Retinal pigment epithelial cell (primary cell): ENCODE results near the gene PROM2.

Source experiments
- DNase-seq: peaks from one replicate; pipeline ENCODE4 v3.0.0-alpha.2; 2010; ENCODE audit warnings: low read depth
- H3K4me3 ChIP-seq: 2 replicates; pipeline ENCODE4 v1.5.1; 2011; ENCODE audit warnings: mild to moderate bottlenecking, low read length, control low read depth, moderate library complexity
- TF ChIP-seq, protein P1 (sequence below): conservative IDR thresholded peaks from 2 replicates; pipeline ENCODE4 v1.5.1; 2011; ENCODE audit warnings: low read depth, low read length, control low read depth, inconsistent platforms

PROM2 gene

DNA sequence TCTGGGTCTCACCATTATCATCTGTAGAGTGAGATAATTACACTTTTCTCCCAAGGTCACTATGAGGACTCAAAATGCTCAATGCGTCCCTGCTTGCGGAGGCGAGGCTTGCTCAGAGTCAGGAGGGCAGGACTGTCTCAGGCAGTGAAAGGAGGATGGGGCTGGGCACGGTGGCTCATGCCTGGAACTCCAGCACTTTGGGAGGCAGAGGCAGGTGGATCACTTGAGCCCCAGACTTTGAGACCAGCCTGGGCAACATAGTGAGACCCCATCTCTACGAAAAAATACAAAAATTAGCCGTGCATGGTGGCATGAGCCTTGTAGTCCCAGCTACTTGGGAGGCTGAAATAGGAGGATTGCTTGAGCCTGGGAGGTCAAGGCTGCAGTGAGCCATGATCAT lies 21.1 kb downstream of the PROM2 start:
- no peak for DNase-seq
- TF ChIP-seq, protein P1, sequence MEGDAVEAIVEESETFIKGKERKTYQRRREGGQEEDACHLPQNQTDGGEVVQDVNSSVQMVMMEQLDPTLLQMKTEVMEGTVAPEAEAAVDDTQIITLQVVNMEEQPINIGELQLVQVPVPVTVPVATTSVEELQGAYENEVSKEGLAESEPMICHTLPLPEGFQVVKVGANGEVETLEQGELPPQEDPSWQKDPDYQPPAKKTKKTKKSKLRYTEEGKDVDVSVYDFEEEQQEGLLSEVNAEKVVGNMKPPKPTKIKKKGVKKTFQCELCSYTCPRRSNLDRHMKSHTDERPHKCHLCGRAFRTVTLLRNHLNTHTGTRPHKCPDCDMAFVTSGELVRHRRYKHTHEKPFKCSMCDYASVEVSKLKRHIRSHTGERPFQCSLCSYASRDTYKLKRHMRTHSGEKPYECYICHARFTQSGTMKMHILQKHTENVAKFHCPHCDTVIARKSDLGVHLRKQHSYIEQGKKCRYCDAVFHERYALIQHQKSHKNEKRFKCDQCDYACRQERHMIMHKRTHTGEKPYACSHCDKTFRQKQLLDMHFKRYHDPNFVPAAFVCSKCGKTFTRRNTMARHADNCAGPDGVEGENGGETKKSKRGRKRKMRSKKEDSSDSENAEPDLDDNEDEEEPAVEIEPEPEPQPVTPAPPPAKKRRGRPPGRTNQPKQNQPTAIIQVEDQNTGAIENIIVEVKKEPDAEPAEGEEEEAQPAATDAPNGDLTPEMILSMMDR = no peak
- H3K4me3 ChIP-seq = no peak overlapping the region

DNA sequence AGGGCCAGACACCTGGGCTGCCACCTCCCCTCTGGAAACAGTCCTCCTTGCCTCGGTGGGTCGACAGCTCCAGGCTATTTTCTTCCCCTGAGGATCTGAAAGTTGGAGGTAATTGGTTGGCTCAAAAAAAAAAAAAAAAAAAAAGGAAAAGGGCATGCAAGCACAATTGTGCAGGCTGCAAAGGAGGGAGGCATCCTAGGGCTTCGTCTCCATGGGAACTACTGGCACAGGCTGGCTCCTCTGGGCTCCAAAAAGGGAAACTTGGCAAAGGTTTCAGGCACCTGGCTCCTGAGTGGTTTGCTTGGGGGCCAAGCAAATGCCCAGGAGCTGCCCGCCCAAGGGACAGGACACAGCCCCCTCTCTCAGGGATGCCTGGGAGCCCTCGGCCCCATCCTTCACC lies 21.8 kb downstream of the PROM2 start:
- H3K4me3 ChIP-seq = no peak overlapping the region
- DNase-seq = no peak
- TF ChIP-seq, protein P1 = no peak

DNA sequence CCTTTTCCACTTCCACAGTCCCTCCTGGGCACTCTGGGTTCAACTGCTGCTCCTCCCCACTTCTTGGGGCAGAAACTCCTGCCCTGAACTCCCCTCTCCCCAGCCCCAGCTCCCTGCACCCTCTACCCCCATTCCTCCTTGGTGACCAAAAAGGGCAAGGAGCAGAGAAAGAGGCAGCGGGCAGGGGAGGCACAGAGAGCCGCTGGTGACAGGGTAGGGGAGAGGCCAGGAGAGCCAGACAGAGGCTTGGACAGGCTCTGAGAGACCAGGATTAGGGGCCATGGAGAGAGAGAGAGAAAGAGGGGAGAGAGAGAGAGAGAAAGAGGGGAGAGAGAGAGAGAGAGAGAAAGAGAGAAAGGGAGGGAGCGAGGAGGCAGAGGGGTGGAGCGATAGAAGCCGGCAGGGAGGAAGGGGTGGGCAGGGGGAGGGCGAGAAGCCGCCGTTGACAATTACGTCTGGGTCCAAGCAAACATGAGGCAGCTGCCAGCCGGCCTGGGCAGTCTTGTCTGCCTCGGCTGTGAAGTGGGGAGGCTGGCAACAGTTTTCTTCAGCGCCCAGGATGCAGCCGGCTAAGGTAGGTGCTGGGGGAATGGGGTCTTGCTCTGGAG lies 22.7 kb downstream of the PROM2 start, which contains the start of gene KCNIP3:
KCNIP3 (plus strand) TSS at position 468 of the 608 bp plus-strand sequence; CDS start at position 560, 92 bp downstream.
- TF ChIP-seq, protein P1 = no peak
- DNase-seq = no peak
- no peak within 1 kb of the TSS for H3K4me3 ChIP-seq

DNA sequence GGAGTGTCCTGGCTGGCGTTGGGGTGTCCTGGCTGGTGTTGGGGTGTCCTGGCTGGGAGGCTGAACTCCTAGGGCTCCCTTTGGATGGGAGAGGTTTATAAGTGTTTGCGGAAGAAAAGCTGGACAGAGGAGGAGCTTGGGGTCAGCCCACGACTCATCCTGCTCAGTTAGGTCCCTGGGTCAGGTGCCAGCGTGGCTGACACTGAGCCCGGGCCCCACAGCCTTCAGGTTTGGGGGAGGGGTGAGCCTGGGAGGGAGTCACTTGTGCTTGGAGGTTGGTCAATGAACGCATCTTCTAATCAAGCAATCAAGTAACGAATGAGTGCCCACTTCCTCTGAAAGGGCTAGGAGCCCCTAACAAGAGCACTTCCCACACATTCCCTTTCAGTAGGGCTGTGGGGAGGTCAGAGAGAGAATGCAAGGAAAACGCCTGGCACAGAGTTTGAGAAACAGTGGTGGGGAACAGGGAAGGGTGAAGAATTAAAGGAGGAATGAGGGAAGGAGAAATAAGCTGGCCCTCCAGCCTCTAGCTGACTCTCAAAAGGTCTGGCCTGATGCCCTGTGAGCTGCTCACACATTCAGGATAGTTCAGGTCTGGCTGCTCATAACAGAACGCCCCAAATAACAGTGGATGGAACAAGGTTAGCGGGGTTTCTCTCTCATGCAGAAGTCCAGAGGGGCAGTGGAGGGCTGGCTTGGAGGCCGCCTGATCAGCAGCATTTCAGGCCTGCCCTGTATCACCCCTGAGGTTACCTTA lies 23.6 kb downstream of the PROM2 start:
- DNase-seq = no peak
- TF ChIP-seq, protein P1 = no peak
- H3K4me3 ChIP-seq = no peak overlapping the region

DNA sequence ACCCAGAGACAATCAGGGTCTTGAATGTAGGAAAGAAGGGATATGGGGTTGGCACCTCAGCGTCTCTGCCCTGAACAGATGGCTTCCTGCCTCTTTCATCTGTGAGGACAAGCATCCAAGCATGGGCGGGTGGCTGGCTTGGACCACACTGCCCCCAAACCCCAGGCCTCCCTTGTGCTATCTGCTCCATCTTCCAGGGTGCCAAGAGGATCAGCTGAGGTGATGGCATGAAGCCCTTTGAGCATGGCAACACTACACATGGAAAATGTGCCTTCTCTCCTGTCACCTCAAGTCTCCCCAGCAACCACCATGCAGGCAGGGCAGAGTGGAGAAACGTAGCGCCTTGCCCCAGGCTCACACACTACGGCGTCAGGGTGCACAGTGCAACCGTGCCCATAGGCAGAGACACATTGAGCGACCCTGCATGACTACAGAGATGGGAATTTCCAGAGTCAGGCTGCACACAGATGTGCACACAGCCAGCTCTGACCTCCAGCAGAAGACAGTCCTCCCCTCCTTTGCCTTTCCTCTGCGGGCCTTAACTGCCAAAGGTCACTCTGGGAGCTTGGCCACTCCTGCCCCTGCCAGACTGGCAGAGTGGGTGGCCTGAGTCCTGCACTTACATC lies 24.4 kb downstream of the PROM2 start:
- no peak for DNase-seq
- no peak overlapping the region for H3K4me3 ChIP-seq
- TF ChIP-seq, protein P1 = no peak

DNA sequence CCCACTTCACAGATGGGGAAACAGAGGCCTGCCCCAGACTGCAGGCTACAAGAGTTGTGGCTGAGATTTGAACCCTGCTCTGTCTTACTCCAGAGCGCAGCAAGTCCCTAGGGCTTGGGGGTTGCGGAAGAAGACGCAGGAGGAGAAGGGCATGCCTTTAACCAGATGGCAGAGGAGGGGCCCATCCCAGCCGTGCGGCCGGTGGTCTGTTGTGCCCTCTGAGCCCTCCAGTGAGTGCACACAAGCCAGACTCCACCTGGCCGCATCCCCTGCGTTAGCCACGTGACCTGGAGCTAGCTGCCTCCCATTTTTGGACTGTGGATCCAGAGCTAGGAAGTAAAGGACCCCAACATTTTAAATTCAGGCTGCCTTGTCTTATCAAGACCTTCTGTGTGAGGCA lies 25.7 kb downstream of the PROM2 start:
- no peak for DNase-seq
- H3K4me3 ChIP-seq = no peak overlapping the region
- TF ChIP-seq, protein P1 = no peak
